Activated CD4-positive, alpha-beta T cell treated with anti-CD3 and anti-CD28 coated beads for 48 hours (primary cell): ENCODE measurements around the gene LMAN2.
"Not testable (repeated sequence)": the region's sequence is repeated elsewhere in the genome, so short reads cannot be mapped to it uniquely, and the experiment has no call there.

Experiments
- DNase-seq: peaks from one replicate; pipeline ENCODE4 v3.0.0-alpha.2; 2020

Gene LMAN2

DNA sequence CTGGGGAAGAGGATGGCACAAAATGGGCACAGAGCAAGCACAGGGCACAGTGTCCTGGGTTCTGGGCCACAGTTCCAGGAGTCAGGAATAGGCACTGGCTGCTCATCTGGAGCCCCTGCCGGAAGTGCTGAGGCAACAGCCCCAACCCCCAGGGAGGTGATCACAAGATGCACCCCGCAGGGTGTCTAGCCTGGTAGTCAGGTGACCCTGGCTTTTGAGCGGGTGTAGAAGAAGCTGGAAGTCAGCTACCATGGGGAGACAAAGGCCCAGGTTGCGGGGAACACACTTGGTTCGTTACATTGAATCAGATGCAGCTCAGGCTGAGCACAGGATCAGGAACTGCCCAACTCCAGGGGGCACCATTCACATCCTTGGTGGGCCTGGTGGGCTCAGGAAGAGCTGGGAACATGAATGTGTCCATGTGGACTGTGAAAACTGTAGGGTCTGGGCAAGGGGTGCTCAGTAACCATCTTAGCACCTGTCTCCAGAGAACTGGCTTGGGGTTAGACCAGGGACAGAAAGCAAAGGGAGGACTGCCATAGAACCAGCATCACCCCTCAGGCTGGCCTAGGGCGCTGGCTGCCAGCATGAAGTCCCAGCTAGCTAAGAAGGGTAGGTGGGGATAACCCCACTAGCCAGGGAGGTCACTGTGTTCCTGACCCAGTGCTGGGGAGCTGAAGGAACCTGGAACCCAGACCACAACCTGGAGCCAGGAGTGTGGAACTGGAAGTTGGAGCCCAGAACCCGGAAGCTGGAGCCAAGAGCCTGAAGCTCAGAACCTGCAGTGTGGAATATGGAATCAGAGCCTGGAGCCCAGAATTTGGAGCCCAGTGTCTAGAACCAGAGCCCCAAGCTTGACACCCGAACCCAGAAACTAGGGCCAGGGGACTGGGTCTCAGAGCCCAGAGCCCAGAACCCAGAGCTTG is 26.6 kb upstream of the LMAN2 start:
- DNase-seq = no peak

DNA sequence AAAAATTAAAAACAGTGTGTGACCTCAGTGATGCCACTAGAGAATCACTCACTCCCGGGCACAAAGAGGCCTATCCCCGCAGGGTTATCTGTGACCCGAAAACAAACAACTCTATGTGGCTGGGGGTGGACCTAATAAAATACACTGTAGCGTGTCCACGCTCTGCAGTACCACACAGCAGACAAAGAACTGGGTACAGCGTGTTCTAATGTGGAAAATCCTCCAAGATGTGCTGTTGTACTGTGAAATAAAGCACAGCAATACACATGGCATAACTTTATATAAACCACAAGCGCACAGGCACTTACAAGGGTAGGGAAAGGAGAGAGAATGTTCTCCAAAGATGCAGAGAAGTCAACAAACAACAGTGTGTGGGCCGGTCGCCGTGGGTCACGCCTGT is 24.6 kb upstream of the LMAN2 start:
- DNase-seq = no peak

DNA sequence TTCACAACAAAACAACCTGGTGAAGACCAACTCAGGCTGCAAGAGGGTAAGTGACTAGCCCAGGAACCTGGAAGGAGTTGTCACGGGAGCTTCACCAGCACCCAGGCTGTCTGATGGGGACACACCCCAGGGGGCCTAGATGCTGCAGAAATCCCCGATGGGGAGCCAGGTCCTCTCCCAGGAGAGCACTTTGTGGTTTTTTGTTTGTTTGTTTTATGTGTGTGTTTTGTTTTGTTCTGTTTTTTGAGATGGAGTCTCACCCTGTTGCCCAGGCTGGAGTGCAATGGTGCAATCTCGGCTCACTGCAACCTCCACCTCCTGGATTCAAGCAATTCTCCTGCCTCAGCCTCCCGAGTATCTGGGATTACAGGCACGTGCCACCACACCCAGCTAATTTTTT is 24.0 kb upstream of the LMAN2 start:
- DNase-seq = not testable (repeated sequence)

DNA sequence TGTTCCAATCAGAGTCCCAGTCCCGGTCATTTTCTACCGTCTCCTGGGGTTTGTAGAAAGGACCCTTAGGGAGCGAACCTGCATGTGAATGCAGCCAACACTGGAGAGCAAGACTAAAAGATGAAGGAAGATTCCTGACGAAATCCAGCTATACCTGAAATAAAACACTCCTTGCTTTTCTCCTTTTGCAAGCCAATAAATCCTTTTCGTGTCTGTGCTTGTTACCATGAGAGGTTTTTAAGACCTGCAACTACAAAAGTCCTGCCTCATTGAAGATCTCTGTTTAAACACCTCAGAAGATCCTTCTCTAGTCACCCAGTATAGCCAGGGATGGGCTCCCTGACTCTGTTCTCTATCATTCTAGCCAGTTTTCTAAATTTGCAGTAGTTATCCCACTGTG is 22.7 kb upstream of the LMAN2 start:
- DNase-seq = no peak

DNA sequence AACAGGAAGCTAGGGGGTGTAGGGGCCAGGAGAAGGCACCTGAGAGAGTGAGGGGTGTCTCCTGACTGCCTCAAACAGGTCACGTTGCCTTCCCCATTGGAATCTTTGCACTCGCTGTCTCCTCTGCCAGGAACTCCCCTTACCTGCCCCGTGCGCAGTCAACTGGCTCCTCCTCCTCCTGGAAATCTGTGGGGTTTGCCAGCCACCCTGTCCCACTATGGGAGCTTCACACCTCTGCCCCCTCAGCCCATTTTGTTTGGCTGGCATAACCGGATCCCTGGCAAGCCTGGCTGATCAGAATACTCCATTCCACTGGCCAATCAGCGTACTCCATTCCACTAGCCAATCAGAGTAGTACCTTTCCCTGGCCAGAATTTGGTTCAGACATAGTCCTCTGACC is 22.3 kb upstream of the LMAN2 start:
- no peak for DNase-seq

DNA sequence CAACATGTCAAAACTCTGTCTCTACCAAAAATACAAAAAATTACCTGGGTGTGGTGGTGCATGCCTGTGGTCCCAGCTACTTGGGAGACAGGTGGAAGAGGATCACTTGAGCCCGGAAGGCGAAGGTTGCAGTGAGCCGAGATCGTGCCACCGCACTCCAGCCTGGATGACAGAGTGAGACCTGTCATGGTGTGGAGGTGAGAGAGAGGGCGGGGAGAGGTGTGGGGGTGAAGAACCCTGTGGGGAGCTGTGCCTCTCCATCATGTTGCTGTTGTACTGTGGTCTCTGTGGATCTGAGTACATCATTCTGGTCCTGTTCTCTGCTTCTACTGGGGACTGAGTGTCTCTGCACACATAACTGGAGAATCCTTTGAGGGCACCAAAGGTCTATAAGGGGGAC is 21.4 kb upstream of the LMAN2 start:
- no peak for DNase-seq

DNA sequence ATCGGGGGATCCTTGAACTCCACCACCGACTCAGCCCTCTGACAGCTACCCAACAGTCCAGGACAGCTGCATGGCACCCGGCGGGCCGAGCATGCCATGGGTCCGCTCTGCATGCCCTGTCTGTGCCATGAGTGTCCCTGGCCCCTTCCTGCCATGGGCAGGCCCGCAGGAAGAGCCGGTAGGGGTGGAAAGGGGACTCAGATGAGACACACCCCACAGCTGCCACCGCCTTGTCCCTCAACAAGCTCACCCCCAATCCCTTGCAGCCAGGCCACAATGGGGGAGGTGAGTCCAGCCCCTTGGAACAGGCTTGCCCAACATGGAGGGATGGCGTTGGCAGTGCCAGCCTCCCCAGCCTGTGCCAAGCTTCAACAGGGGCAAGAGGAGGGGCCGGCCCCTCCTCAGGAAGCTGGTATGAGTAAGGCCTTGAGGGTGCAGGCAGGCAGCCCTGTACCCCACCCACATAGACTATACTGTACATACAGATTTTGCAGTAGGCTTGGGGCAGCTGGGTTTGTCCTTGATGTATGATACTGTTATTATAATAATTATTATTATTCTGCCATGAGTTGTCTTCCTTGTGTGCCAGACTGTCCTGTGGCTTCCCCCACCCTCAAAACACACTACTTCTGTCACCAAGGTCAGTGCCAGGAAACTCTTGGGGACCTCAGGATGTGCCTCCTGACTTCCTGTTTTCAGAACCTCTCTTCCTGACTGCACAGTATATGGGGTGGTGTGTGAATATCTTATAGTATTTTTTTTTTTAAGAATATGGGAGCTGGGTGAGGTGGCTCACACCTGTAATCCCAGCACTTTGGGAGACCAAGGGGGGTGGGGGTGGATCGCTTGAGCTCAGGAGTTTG is 20.8 kb upstream of the LMAN2 start:
- peak; percentile 31 for DNase-seq

DNA sequence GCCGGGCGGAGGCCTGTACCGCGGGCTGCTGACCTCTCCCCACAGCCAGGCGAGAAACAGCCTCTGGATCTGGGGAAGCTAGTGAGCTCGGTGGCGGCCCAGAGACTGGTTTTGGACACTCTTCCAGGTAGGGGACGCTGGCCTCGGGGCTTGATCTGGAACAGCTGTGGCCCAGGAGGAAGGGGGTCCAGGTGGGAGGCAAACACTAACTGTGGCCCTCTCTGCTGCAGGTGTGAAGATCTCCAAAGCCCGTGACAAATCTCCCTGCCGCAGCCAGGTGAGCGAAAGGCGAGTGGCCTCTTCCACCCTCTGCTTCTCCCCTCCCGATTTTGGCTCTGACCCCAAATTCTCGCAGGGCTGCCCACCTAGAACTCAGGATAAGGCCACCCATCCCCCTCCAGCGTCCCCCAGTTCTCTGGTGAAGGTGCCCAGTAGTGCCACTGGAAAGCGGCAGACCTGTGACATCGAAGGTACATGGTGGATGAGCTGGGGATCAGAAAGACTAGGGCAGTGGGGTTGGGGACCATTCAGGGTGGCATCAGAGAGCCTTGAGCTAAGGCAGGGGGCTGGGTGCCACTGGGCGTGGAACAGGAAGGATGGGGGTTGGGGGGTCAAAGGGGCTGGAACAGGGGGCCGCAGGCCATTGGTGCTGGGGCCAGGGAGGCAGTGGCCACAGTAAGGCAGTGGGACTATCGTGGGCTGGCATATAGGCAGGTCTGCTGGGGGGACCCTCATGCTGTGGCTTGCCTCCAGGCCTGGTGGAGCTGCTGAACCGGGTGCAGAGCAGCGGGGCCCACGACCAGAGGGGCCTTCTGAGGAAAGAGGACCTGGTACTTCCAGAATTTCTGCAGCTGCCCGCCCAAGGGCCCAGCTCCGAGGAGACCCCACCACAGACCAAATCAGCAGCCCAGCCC is 19.9 kb upstream of the LMAN2 start:
- DNase-seq = no peak

DNA sequence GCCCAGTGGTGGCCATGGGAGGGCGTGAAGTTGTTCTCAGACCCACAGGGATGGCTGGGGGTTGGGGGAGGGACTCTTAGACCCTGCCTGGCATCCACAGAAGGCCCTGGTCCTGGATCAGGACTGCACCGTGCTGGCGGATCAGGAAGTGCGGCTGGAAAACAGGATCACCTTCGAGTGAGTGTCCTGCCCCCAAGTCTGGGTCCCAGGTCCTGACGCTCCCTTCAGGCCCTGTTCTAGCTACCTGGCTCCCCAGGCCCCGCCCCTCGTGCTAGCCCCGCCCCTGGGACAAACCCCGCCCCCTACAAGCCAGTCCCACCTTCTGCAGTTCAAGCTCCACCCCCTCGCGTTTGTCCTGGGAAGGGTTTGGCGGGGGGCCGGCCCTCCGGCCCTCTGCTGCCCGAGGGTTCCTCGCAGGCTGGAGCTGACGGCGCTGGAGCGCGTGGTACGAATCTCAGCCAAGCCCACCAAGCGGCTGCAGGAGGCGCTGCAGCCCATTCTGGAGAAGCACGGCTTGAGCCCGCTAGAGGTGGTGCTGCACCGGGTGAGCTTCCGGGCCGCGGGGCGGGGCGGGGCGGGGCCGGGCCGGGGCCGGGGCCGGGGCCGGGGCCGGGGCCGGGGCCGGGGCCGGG is 19.1 kb upstream of the LMAN2 start:
- DNase-seq = peak; percentile 77

DNA sequence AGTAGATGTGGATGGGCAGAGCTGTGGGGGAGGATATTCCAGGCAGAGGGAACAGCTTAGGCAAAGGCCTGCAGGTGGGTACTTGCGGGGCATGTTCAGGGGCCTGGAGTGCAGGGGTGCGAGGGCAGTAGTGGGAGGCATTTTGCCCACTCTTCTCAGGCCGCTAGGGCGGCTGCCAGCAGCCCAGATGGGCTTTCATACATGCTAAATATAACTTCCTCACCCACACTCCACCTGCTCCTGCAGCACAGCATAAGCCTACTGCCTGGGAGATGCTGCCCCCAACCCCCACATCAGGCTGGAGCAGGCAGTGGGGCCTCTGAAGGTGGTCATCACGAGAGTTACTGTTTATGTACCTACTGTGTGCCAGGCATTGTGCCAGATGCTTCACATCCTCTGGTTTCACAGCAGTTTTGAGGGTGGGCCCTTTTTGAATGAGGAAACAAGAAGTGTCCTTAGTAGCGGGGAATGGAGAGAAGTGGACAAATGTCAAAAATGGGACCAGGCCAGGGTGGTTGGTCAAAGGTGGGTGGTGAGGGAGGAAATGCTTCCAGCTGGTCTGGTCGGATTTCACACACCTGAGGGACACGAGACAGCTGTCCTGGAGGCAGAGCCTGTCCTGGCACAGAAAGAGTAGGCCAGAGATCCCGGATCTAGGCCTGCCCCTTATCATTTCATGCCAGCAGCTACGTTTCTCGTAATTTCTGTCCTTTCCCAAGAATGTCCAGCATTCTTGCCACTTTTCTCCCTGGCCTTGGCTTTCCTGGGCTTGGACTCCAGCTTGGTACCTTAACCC is 18.4 kb upstream of the LMAN2 start:
- no peak for DNase-seq

DNA sequence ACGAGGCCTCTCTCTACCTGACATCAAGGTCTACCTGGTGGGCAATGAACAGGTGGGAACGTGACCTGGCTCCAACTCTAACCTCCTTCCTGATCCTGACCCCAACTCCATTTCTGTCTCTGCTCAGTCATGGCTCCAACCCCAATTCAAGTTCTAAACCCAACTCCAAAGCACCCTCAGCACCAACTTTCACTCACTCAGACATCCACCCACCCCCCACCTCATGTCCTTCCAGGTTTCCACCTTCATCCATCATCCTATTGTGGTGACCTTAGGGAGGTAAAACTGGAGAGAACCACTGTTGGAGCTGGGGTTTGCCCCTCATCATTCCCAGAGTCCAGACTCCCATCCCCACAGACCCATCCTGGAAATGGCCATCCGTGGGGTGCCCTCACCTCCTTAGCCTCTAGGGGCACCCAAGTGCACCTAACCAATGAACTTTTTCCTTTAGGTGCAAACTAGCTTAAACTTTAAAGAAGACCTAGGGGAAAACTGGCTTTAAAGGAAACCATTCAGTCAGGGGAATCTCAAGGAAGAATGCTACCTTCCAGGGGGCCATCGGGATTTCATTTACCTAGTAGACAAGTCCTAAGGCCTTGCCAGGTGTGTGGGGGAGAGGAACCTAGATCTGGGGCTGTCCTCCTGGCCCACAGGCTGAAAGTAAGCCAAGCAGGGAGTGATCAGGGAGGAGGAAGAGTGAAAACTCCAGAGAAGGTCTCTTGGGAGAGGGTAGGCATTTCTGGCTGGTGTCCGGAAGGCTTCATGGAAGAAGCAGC is 17.6 kb upstream of the LMAN2 start:
- peak; percentile 49 for DNase-seq

DNA sequence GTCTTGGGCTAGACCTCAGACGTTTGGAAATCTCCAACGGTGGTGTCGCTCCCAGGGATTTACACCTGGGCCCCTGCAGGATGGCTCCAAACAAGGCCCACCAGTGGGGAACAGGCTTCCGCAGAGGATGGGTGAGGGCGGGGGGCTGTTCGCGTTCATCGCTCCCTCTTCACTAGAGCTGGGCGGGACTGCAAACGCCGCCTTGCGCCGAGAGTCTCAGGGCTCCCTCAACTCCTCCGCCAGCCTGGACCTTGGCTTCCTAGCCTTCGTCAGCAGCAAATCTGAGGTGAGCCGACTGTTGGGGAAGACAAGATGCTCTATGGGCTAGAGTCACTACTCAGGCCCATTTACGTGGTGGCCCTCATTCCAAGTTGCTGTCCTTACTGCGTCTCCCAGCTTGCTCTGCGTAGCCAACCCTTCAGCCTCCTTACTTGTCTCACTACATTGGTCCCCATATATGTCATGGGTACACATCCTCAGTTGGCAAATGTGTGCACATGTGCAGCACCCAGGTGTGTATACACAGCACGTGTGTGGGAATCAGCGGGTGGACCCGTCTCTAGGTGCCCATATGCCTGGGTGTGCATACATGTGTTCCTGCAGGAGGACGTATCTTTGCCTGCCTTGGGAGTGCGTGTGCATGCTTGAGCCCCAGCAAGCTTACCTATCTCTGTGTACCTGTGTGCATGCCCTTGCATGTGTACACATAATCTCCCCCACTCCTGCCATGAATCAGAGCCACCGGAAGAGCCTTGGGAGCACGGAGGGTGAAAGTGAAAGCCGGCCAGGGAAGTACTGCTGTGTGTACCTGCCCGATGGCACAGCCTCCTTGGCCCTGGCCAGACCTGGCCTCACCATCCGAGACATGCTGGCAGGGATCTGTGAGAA is 16.8 kb upstream of the LMAN2 start:
- DNase-seq = no peak

DNA sequence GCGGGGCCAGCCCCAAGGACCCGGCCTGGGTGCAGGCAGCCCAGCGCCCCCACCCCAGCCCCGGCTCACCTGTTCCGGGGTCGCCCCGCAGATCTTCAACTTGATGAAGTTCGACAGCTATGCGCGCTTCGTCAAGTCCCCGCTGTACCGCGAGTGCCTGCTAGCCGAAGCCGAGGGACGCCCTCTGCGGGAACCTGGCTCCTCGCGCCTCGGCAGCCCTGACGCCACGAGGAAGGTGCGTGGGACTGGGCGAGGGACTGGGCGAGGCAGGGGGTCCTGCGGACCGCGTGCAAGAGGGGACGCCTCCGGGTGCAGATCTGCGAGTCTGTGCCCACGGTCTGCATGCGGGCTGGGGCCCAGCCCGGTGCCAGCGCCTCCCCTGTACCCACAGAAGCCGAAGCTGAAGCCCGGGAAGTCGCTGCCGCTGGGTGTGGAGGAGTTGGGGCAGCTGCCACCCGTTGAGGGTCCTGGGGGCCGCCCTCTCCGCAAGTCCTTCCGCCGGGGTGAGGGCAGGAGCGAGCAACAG is 15.9 kb upstream of the LMAN2 start:
- DNase-seq = no peak

DNA sequence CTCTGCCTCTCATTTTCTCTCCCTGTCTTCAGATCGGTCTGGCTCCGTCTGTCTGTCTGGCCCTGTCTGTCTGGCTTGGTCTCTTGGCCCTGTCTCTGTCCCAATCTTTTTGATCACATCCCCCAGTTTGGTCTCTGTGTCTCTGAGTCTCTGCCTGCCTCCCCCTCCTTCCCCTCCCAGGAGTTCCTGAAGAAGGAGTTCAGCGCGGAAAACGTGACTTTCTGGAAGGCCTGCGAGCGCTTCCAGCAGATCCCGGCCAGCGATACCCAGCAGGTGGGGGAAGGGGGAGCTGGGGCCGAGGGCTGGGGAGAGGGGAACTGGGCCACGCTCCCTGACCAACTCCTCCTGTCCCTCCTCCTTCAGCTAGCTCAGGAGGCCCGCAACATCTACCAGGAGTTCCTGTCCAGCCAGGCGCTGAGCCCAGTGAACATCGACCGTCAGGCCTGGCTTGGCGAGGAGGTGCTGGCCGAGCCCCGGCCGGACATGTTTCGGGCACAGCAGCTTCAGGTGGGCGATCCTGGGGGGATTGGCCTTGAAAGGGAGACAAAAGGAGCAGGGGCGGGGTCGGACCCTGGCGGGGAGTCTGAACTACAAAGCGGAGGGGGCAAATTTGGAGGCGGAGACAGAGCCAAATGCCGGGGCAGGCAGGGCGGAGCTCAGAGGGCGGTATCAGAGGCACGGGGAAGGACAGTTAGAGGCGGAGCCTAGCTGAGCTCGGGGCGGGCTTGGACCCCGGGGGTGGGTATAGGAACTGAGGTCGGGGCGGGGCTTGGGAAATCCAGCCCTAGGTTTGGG is 15.3 kb upstream of the LMAN2 start:
- peak; percentile 28 for DNase-seq

DNA sequence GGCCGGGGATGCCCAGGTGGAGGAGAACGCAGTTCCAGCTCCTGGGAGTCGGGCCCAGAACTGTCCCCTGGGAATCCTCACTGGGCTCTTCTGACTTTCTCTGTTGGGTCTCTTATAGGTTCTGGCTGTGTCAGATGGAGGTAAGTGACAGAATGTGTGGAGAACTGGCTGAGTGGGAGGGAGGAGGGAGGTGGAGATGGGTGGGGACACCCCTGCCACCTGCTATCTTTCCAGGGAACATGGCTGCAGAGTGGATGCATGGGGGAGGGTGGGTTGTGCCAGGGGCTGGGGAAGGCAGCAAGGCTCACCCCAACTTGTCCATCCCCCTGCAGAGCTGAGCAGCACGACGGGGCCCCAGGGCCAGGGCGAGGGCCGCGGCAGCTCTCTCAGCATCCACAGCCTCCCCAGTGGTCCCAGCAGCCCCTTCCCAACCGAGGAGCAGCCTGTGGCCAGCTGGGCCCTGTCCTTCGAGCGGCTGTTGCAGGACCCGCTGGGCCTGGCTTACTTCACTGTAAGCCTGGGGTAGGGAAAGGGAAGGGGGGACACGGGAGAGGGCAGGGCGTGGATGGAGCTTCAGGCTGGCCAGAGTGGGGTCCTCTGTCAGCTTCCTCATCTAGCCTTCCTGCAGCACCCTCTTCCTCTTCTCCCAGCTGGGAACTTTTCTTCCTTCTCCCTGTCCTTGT is 14.5 kb upstream of the LMAN2 start:
- no peak for DNase-seq

DNA sequence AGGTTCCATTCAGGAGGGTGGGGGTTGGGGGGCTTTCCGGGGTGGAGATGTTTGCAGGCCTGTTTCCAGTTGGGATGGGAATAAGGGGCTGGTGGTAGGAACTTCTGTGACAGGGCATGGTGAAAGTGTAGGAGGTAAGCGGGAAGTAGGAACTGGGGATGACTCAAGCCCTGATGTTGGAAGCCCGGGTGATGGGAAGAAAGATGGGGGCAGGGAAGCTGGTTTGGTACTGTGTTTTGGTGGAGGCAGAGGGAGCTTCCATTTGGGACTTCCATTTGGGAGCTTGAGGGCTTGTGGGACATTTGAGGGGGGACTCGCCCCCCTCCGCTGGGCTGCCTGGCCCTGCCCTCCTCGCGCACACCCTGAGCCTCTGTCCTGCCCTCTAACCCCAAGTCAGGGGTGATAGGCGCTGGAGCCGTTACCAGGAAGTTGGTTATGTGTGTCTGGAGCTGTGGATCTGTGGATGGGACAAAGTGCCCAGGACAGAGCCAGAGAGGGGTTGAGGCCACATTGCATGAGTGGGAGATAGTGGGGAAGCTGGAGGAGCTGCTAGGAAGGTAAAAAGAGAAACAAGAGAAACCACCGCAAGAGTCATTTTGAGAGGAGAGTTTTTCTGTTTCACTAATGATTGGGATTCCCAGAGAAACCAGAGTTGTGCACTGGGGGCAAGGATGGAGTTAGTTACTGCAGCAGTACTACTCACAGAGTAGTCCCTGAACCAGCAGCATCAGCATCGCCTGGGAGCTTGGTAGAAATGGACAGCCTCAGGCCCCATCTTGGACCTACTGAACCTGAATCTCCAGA is 12.9 kb upstream of the LMAN2 start:
- DNase-seq = peak; percentile 59

DNA sequence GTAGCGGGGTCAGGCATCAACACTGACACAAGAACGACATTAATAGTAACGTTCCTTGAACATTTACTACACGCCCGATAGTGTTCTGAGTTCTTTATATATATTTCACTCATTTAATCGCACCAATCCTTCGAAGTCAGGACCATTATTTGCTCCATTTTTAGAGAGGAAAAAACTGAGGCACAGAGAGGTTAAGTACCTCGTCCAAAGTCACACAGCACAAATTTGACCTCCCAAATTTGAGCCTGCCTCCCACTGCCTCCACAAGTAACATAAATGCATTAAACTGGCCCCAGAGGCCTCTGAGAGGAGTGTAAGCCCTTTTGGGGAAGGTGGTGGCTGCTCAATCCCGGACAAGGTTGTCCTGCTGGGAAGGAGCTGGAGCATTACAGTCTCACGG is 12.1 kb upstream of the LMAN2 start:
- no peak for DNase-seq
